ENCODE results near the gene KCND2. TPM values are rescaled to one million over a fixed set of nuclear protein-coding genes. Genes with fewer than 3 reads are reported as not detected.

KCND2 gene
- total RNA-seq, 1 experiment from 2014 or later: not detected

- DNase-seq: no peak
- Histone ChIP-seq H3K9me3 (ENCODE audit: low read length) (peaks cover 26% of the 10 kb centered on the region), H3K4me3 (ENCODE audit: low read length) (no peak overlapping the region), H3K79me2 (ENCODE audit: low read length) (no peaks in the 10 kb centered on the region), H3K4me2 (ENCODE audit: low read depth, low read length, poor library complexity, severe bottlenecking) (no peak overlapping the region), H3K27me3 (ENCODE audit: low read length) (no peaks in the 10 kb centered on the region), H3K4me1 (ENCODE audit: low read length) (no peaks in the 10 kb centered on the region), H3K9ac (ENCODE audit: low read length) (no peak overlapping the region), H3K36me3 (ENCODE audit: insufficient read depth, low read length) (no peaks in the 10 kb centered on the region), H2AFZ (ENCODE audit: low read length) (no peak overlapping the region), H4K20me1 (ENCODE audit: insufficient read depth, low read depth, low read length) (no peaks in the 10 kb centered on the region), H3K9me2 (replicated peaks; ENCODE audit: insufficient read depth, low read length) (no peaks in the 10 kb centered on the region), H3K27ac (ENCODE audit: low read length) (no peak overlapping the region)
These were observed 158.0 kb downstream of the KCND2 start for GRCh38 chr7:120431016-120431415.

GRCh38 chr7:120436487-120437060 lies 163.6 kb downstream of the KCND2 start:
- H2AFZ ChIP-seq (ENCODE audit: low read length): no peak overlapping the region
- H3K27me3 ChIP-seq (ENCODE audit: low read length): no peaks in the 10 kb centered on the region
- H3K9ac ChIP-seq (ENCODE audit: low read length): no peak overlapping the region
- H3K4me3 ChIP-seq (ENCODE audit: low read length): no peak overlapping the region
- H3K9me2 ChIP-seq (replicated peaks; ENCODE audit: insufficient read depth, low read length): no peaks in the 10 kb centered on the region
- no peak for DNase-seq
- peaks cover 33% of the 10 kb centered on the region for H3K9me3 ChIP-seq (ENCODE audit: low read length)
- H3K36me3 ChIP-seq (ENCODE audit: insufficient read depth, low read length): no peaks in the 10 kb centered on the region
- no peaks in the 10 kb centered on the region for H4K20me1 ChIP-seq (ENCODE audit: insufficient read depth, low read depth, low read length)
- H3K27ac ChIP-seq (ENCODE audit: low read length): no peak overlapping the region
- H3K79me2 ChIP-seq (ENCODE audit: low read length): no peaks in the 10 kb centered on the region
- H3K4me1 ChIP-seq (ENCODE audit: low read length): no peaks in the 10 kb centered on the region
- H3K4me2 ChIP-seq (ENCODE audit: low read depth, low read length, poor library complexity, severe bottlenecking): no peak overlapping the region

DNA sequence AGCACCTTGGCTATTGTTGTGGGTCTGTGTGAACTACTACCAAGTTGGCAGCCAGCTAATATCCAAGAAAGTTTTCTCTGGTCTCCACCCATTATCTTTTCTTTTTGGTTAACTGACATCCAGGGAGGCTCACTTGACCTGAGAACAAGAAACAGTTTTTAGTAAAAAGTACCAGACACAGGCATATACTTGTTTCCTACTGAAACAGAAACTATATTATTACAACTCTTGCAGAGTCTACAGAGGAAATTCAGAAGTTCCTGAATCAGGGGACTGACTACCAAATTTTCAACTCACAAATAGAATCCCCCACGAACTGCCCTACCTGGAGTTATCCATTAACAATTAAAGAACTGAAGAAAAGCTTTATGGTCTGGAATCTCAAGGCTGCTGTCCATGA lies 168.9 kb downstream of the KCND2 start:
- no peaks in the 10 kb centered on the region for H4K20me1 ChIP-seq (ENCODE audit: insufficient read depth, low read depth, low read length)
- H3K36me3 ChIP-seq (ENCODE audit: insufficient read depth, low read length): no peaks in the 10 kb centered on the region
- no peaks in the 10 kb centered on the region for H3K79me2 ChIP-seq (ENCODE audit: low read length)
- no peak overlapping the region for H3K27ac ChIP-seq (ENCODE audit: low read length)
- no peaks in the 10 kb centered on the region for H3K4me1 ChIP-seq (ENCODE audit: low read length)
- no peak overlapping the region for H2AFZ ChIP-seq (ENCODE audit: low read length)
- H3K9ac ChIP-seq (ENCODE audit: low read length): no peak overlapping the region
- DNase-seq: no peak
- peaks cover 32% of the 10 kb centered on the region for H3K9me3 ChIP-seq (ENCODE audit: low read length)
- no peaks in the 10 kb centered on the region for H3K9me2 ChIP-seq (replicated peaks; ENCODE audit: insufficient read depth, low read length)
- H3K4me3 ChIP-seq (ENCODE audit: low read length): no peak overlapping the region
- no peaks in the 10 kb centered on the region for H3K27me3 ChIP-seq (ENCODE audit: low read length)
- no peak overlapping the region for H3K4me2 ChIP-seq (ENCODE audit: low read depth, low read length, poor library complexity, severe bottlenecking)

GRCh38 chr7:120442838-120443237 lies 169.9 kb downstream of the KCND2 start:
- no peaks in the 10 kb centered on the region for H4K20me1 ChIP-seq (ENCODE audit: insufficient read depth, low read depth, low read length)
- no peak overlapping the region for H3K27ac ChIP-seq (ENCODE audit: low read length)
- no peaks in the 10 kb centered on the region for H3K79me2 ChIP-seq (ENCODE audit: low read length)
- H3K9me3 ChIP-seq (ENCODE audit: low read length): peaks cover 31% of the 10 kb centered on the region
- no peak overlapping the region for H3K9ac ChIP-seq (ENCODE audit: low read length)
- no peaks in the 10 kb centered on the region for H3K36me3 ChIP-seq (ENCODE audit: insufficient read depth, low read length)
- H3K4me2 ChIP-seq (ENCODE audit: low read depth, low read length, poor library complexity, severe bottlenecking): no peak overlapping the region
- DNase-seq: no peak
- no peak overlapping the region for H2AFZ ChIP-seq (ENCODE audit: low read length)
- H3K4me1 ChIP-seq (ENCODE audit: low read length): no peaks in the 10 kb centered on the region
- no peaks in the 10 kb centered on the region for H3K9me2 ChIP-seq (replicated peaks; ENCODE audit: insufficient read depth, low read length)
- H3K27me3 ChIP-seq (ENCODE audit: low read length): no peaks in the 10 kb centered on the region
- H3K4me3 ChIP-seq (ENCODE audit: low read length): no peak overlapping the region

- H3K4me3 ChIP-seq (ENCODE audit: low read length): no peak overlapping the region
These were observed 171.7 kb downstream of the KCND2 start for GRCh38 chr7:120444650-120445049.

GRCh38 chr7:120445276-120445675 lies 172.3 kb downstream of the KCND2 start:
- no peak overlapping the region for H3K9ac ChIP-seq (ENCODE audit: low read length)
- H3K4me2 ChIP-seq (ENCODE audit: low read depth, low read length, poor library complexity, severe bottlenecking): no peak overlapping the region
- H3K4me3 ChIP-seq (ENCODE audit: low read length): no peak overlapping the region
- no peak overlapping the region for H3K27ac ChIP-seq (ENCODE audit: low read length)
- H3K79me2 ChIP-seq (ENCODE audit: low read length): no peaks in the 10 kb centered on the region
- no peaks in the 10 kb centered on the region for H3K36me3 ChIP-seq (ENCODE audit: insufficient read depth, low read length)
- H3K4me1 ChIP-seq (ENCODE audit: low read length): no peaks in the 10 kb centered on the region
- no peaks in the 10 kb centered on the region for H3K9me2 ChIP-seq (replicated peaks; ENCODE audit: insufficient read depth, low read length)
- no peaks in the 10 kb centered on the region for H3K27me3 ChIP-seq (ENCODE audit: low read length)
- H2AFZ ChIP-seq (ENCODE audit: low read length): no peak overlapping the region
- H3K9me3 ChIP-seq (ENCODE audit: low read length): peaks cover 22% of the 10 kb centered on the region
- H4K20me1 ChIP-seq (ENCODE audit: insufficient read depth, low read depth, low read length): no peaks in the 10 kb centered on the region
- DNase-seq: no peak

More at GRCh38 chr7:120444650-120445049, 171.7 kb downstream of the KCND2 start:
- H3K4me2 ChIP-seq (ENCODE audit: low read depth, low read length, poor library complexity, severe bottlenecking): no peak overlapping the region
- no peaks in the 10 kb centered on the region for H3K4me1 ChIP-seq (ENCODE audit: low read length)
- no peak for DNase-seq
- no peaks in the 10 kb centered on the region for H3K36me3 ChIP-seq (ENCODE audit: insufficient read depth, low read length)
- H3K9ac ChIP-seq (ENCODE audit: low read length): no peak overlapping the region
- no peaks in the 10 kb centered on the region for H4K20me1 ChIP-seq (ENCODE audit: insufficient read depth, low read depth, low read length)
- H3K79me2 ChIP-seq (ENCODE audit: low read length): no peaks in the 10 kb centered on the region
- H3K27me3 ChIP-seq (ENCODE audit: low read length): no peaks in the 10 kb centered on the region
- H3K27ac ChIP-seq (ENCODE audit: low read length): no peak overlapping the region
- H3K9me2 ChIP-seq (replicated peaks; ENCODE audit: insufficient read depth, low read length): no peaks in the 10 kb centered on the region
- H3K9me3 ChIP-seq (ENCODE audit: low read length): peaks cover 26% of the 10 kb centered on the region
- no peak overlapping the region for H2AFZ ChIP-seq (ENCODE audit: low read length)

- Histone ChIP-seq H3K4me1 (ENCODE audit: low read length) (no peaks in the 10 kb centered on the region), H3K27me3 (ENCODE audit: low read length) (no peaks in the 10 kb centered on the region), H4K20me1 (ENCODE audit: insufficient read depth, low read depth, low read length) (no peaks in the 10 kb centered on the region), H3K4me2 (ENCODE audit: low read depth, low read length, poor library complexity, severe bottlenecking) (no peak overlapping the region), H3K9me3 (ENCODE audit: low read length) (peaks cover 29% of the 10 kb centered on the region), H3K4me3 (ENCODE audit: low read length) (no peak overlapping the region), H3K9ac (ENCODE audit: low read length) (no peak overlapping the region), H3K9me2 (replicated peaks; ENCODE audit: insufficient read depth, low read length) (no peaks in the 10 kb centered on the region), H3K36me3 (ENCODE audit: insufficient read depth, low read length) (no peaks in the 10 kb centered on the region), H2AFZ (ENCODE audit: low read length) (no peak overlapping the region), H3K27ac (ENCODE audit: low read length) (no peak overlapping the region), H3K79me2 (ENCODE audit: low read length) (no peaks in the 10 kb centered on the region)
- DNase-seq: no peak
These were observed 179.7 kb downstream of the KCND2 start for GRCh38 chr7:120452665-120453064.

DNA sequence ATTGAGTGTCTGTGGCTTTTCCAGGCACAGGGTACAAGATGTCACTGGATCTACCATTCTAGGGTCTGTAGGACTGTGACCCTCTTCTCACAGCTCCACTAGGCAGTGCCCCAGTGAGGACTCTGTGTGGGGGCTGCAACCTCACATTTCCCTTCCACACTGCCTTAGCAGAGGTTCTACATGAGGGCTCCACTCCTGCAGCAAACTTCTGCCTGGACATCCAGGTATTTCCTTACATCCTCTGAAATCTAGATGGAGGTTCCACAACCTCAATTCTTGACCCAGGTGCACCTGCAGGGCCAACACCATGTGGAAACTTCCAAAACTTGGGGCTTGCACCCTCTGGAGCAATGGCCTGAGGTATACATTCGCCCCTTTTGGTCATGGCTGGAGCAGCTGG lies 183.7 kb downstream of the KCND2 start:
- H3K27ac ChIP-seq (ENCODE audit: low read length): no peak overlapping the region
- H4K20me1 ChIP-seq (ENCODE audit: insufficient read depth, low read depth, low read length): no peaks in the 10 kb centered on the region
- no peak for DNase-seq
- H3K4me2 ChIP-seq (ENCODE audit: low read depth, low read length, poor library complexity, severe bottlenecking): no peak overlapping the region
- H3K36me3 ChIP-seq (ENCODE audit: insufficient read depth, low read length): no peaks in the 10 kb centered on the region
- H3K4me3 ChIP-seq (ENCODE audit: low read length): no peak overlapping the region
- no peaks in the 10 kb centered on the region for H3K27me3 ChIP-seq (ENCODE audit: low read length)
- H2AFZ ChIP-seq (ENCODE audit: low read length): no peak overlapping the region
- H3K4me1 ChIP-seq (ENCODE audit: low read length): no peaks in the 10 kb centered on the region
- no peaks in the 10 kb centered on the region for H3K9me2 ChIP-seq (replicated peaks; ENCODE audit: insufficient read depth, low read length)
- H3K9ac ChIP-seq (ENCODE audit: low read length): no peak overlapping the region
- no peaks in the 10 kb centered on the region for H3K79me2 ChIP-seq (ENCODE audit: low read length)
- peaks cover 28% of the 10 kb centered on the region for H3K9me3 ChIP-seq (ENCODE audit: low read length)

- no peaks in the 10 kb centered on the region for H3K9me2 ChIP-seq (replicated peaks; ENCODE audit: insufficient read depth, low read length)
- no peak overlapping the region for H3K4me2 ChIP-seq (ENCODE audit: low read depth, low read length, poor library complexity, severe bottlenecking)
- H3K9ac ChIP-seq (ENCODE audit: low read length): no peak overlapping the region
- no peak overlapping the region for H3K4me3 ChIP-seq (ENCODE audit: low read length)
- H3K4me1 ChIP-seq (ENCODE audit: low read length): no peaks in the 10 kb centered on the region
- H3K9me3 ChIP-seq (ENCODE audit: low read length): peaks cover 16% of the 10 kb centered on the region; the same call in 1 of the 2 replicates
- DNase-seq: no peak
- no peaks in the 10 kb centered on the region for H3K79me2 ChIP-seq (ENCODE audit: low read length)
- H4K20me1 ChIP-seq (ENCODE audit: insufficient read depth, low read depth, low read length): no peaks in the 10 kb centered on the region
- no peaks in the 10 kb centered on the region for H3K36me3 ChIP-seq (ENCODE audit: insufficient read depth, low read length)
- H2AFZ ChIP-seq (ENCODE audit: low read length): no peak overlapping the region
- H3K27me3 ChIP-seq (ENCODE audit: low read length): no peaks in the 10 kb centered on the region
- no peak overlapping the region for H3K27ac ChIP-seq (ENCODE audit: low read length)
These were observed 188.0 kb downstream of the KCND2 start for GRCh38 chr7:120460949-120461348.
